Spleen (tissue), 11 donors: ENCODE data around the gene S100A1. TPM values are rescaled to one million over a fixed set of nuclear protein-coding genes. Genes with fewer than 3 reads are reported as not detected.

Experiments
- DNase-seq: peaks from one replicate; pipeline ENCODE4 v3.0.0-alpha.2; 2020
- H3K27ac ChIP-seq, 8 donors: fragments of 200-600 bp; sonication (generic) in 7 of 8; 1 replicate in 4 of 8; 2 replicates in 4 of 8; pipeline versions ENCODE4 v1.5.0 to v1.8.0; 2016 to 2021; ENCODE audit warnings: inconsistent platforms in 4 of 8, mild to moderate bottlenecking in 4 of 8, moderate library complexity in 1 of 8
- H3K27me3 ChIP-seq, 7 donors: fragments of 200-600 bp; sonication (generic) in 6 of 7; replicated peaks in 1 of 7; 1 replicate in 4 of 7; 2 replicates in 3 of 7; pipeline versions ENCODE4 v1.5.0 to v1.8.0; 2016 to 2021; ENCODE audit warnings: inconsistent platforms in 3 of 7, mild to moderate bottlenecking in 1 of 7
- H3K36me3 ChIP-seq, 6 donors: fragments of 200-600 bp; sonication (generic) in 5 of 6; 1 replicate in 4 of 6; 2 replicates in 2 of 6; pipeline versions ENCODE4 v1.5.0 to v1.8.0; 2016 to 2021; ENCODE audit warnings: inconsistent platforms in 2 of 6
- H3K4me1 ChIP-seq, 6 donors: fragments of 200-600 bp; sonication (generic) in 5 of 6; 1 replicate in 3 of 6; 2 replicates in 3 of 6; pipeline versions ENCODE4 v1.5.0 to v1.8.0; 2016 to 2021; ENCODE audit warnings: inconsistent platforms in 3 of 6
- H3K4me3 ChIP-seq, 8 donors: fragments of 200-600 bp; sonication (generic) in 7 of 8; 1 replicate in 4 of 8; 2 replicates in 4 of 8; pipeline versions ENCODE4 v1.5.0 to v1.8.0; 2016 to 2021; ENCODE audit warnings: inconsistent platforms in 4 of 8, mild to moderate bottlenecking in 4 of 8, moderate library complexity in 2 of 8
- H3K9me3 ChIP-seq, 8 donors: fragments of 200-600 bp; sonication (generic) in 7 of 8; 1 replicate in 4 of 8; 2 replicates in 4 of 8; pipeline versions ENCODE4 v1.5.0 to v1.8.0; 2016 to 2021; ENCODE audit warnings: inconsistent platforms in 4 of 8
- CTCF ChIP-seq, 11 experiments: fragments of 200-600 bp in 7 of 11; fragments of 450-650 bp in 4 of 11; sonication (generic) in 4 of 11; IDR thresholded peaks in 8 of 11; conservative IDR thresholded peaks in 3 of 11; 1 replicate in 7 of 11; 2 replicates in 4 of 11; pipeline versions ENCODE4 v1.4.0 to v1.8.0; 2016 to 2021; ENCODE audit warnings: antibody characterized with exemption in 11 of 11, inconsistent platforms in 4 of 11, mild to moderate bottlenecking in 1 of 11
- POLR2A ChIP-seq, 3 donors: fragments of 450-650 bp; IDR thresholded peaks; one replicate each; pipeline ENCODE4 v1.5.1; 2017; ENCODE audit warnings: antibody characterized with exemption in 3 of 3, mild to moderate bottlenecking in 1 of 3
- POLR2AphosphoS5 ChIP-seq, 3 donors: sonication (generic); formaldehyde crosslinking; IDR thresholded peaks; one replicate each; pipeline ENCODE4 v1.5.1; 2017; ENCODE audit warnings: antibody characterized with exemption in 3 of 3
- WGBS, 5 donors: extraction: QIAGEN DNeasy Blood & Tissue Kit in 3 of 5; methylation state at CpG; one replicate each; pipeline versions ENCODE4 v1.1.5 to v1.1.7; 2013 to 2018; 5-methylcytosine and 5-hydroxymethylcytosine counted together
- intact Hi-C: fragments of 100-400 bp; cut with DNase I; formaldehyde crosslinking; loops from one replicate; pipeline ENCODE4 v1.15.0; 2023; ENCODE audit warnings: low total_unique reads
- polyA plus RNA-seq, 3 donors: library from polyadenylated mRNA; stranded (reverse); fragments of 200-250 nt; gene quantifications; one replicate each; pipeline ENCODE4 v1.2.1, GENCODE V29; 2013
- total RNA-seq, 7 donors: library from RNA; depleted of rRNA in 3 of 7; stranded (reverse); fragments of >200 nt in 3 of 7; fragmentation: NEBNext Ultra II Directional in 4 of 7; extraction: Animal tissue kit (Norgen Biotek cat#: 25700) in 4 of 7; gene quantifications; one replicate each; pipeline versions ENCODE4 v1.1.0 to v1.2.1, GENCODE V29; 2016 to 2021
- donor health status: healthy with polysubstance abuse.
- donor health status: DM: no; HTN: no; CAD: no; lungs with moderate emphysema.
- donor health status: DM: no; HTN: no; CAD: no.
- donor health status: Bipolar disorder and iron deficiency.
- donor health status: healthy.
- donor health status: DM: no; HTN: no; CAD: no.
- donor health status: DM: yes; HTN: yes; CAD: no.

Gene S100A1
- total and polyA plus RNA-seq, 10 donors: 1.7 to 39.7 (median 5.4) TPM; not detected in 6

GRCh38 chr1:153610334-153610733 is 17.9 kb upstream of the S100A1 start:
- Histone ChIP-seq H3K36me3 (peaks cover 0 to 24% (median 0%) of the 10 kb centered on the region in 6 donors), H3K9me3 (no peaks in the 10 kb centered on the region), H3K27me3 (no peaks in the 10 kb centered on the region), H3K4me1 (peaks cover 5 to 78% (median 36%) of the 10 kb centered on the region in 6 donors), H3K4me3 (peak overlapping the region in 2 of 8 donors; percentile 43 to 62), H3K27ac (peak overlapping the region; percentile 48 to 95 (median 88))
- TF ChIP-seq POLR2AphosphoS5 (IDR thresholded peaks at IDR 0.05): no peak
- TF ChIP-seq CTCF (IDR thresholded peaks at IDR 0.05 in 8 of 11, conservative IDR thresholded peaks at IDR 0.05 in 3 of 11): no peak
- no peak for TF ChIP-seq POLR2A (IDR thresholded peaks at IDR 0.05)
- WGBS, 5 donors: 38 to 66% (median 53%) methylated on average over 4 of the region's 4 CpGs
- intact Hi-C loops: no loop called here
- DNase-seq: peak; percentile 52

DNA sequence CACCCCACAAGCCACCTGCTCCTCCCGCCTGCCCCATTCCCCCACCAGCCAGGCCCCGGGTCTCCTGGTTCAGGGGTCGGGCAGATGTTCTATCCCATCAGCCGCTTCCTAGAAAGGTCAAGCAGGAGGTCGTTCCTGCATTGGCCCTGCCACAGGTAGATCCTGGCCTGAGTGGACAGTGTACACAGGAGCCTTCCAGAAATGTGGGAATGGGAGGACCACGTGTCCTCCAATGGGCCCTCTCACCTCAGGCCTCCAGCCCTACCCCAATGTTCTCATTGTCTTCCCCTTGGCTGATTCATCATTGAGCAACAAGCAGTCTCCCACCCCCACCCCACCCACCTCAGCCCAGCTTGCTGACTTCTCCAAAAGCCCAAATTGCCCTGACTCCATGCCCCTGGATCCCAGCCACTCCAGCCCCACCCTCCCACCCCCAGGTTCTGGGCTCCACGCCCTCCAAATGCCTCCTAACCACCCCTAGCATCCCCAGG is 17.4 kb upstream of the S100A1 start:
- Histone ChIP-seq H3K36me3 (peaks cover 0 to 19% (median 0%) of the 10 kb centered on the region in 6 donors), H3K4me3 (peak overlapping the region in 4 of 8 donors; percentile 19 to 62 (median 40)), H3K27ac (peak overlapping the region; percentile 48 to 95 (median 88)), H3K4me1 (peaks cover 5 to 81% (median 37%) of the 10 kb centered on the region in 6 donors), H3K9me3 (no peaks in the 10 kb centered on the region), H3K27me3 (no peaks in the 10 kb centered on the region)
- 77 to 84% (median 81%) methylated on average over 7 of the region's 7 CpGs for whole genome bisulfite sequencing, 5 donors
- TF ChIP-seq POLR2A (IDR thresholded peaks at IDR 0.05): no peak
- TF ChIP-seq POLR2AphosphoS5 (IDR thresholded peaks at IDR 0.05): no peak
- TF ChIP-seq CTCF (IDR thresholded peaks at IDR 0.05 in 8 of 11, conservative IDR thresholded peaks at IDR 0.05 in 3 of 11): no peak
- intact Hi-C loops: no loop called here
- DNase-seq: no peak

DNA sequence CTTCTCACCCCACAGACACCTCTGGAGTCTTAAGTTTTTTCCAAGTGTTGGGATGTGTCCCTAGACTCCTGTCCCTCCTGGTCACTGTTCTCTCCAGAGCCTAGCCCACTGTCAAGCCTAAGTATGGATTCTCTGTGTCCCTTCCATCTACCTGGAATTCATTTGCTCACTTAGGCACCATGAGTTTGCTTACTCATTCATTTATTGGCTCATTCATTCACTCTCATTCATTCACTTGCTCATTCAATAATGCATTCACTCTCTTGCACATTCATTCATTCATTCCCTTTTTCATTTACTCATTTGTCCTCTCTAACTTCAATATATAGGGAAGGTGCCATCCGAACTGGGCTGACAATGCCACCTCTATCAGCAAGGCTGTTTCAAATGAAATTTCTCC is 16.9 kb upstream of the S100A1 start:
- Histone ChIP-seq H3K36me3 (peaks cover 0 to 14% (median 0%) of the 10 kb centered on the region in 6 donors), H3K4me1 (peaks cover 7 to 81% (median 42%) of the 10 kb centered on the region in 6 donors), H3K27ac (peak overlapping the region in 5 of 8 donors; percentile 10 to 95 (median 88)), H3K27me3 (no peaks in the 10 kb centered on the region), H3K9me3 (no peaks in the 10 kb centered on the region), H3K4me3 (peak overlapping the region in 5 of 8 donors; percentile 19 to 62 (median 36))
- DNase-seq: no peak
- WGBS, 5 donors: 71 to 85% (median 78%) methylated on average over 1 of the region's 1 CpG
- TF ChIP-seq POLR2A (IDR thresholded peaks at IDR 0.05) (no peak), CTCF (IDR thresholded peaks at IDR 0.05 in 8 of 11, conservative IDR thresholded peaks at IDR 0.05 in 3 of 11) (no peak), POLR2AphosphoS5 (IDR thresholded peaks at IDR 0.05) (no peak)
- intact Hi-C loops: no loop called here

- WGBS, 5 donors: 64 to 88% (median 82%) methylated on average over 11 of the region's 11 CpGs
- Histone ChIP-seq H3K36me3 (peaks cover 0 to 5% (median 0%) of the 10 kb centered on the region in 6 donors), H3K27ac (peak overlapping the region in 7 of 8 donors; percentile 61 to 95 (median 76)), H3K9me3 (no peaks in the 10 kb centered on the region), H3K4me3 (peak overlapping the region in 6 of 8 donors; percentile 23 to 62 (median 32)), H3K4me1 (peaks cover 11 to 81% (median 43%) of the 10 kb centered on the region in 6 donors), H3K27me3 (no peaks in the 10 kb centered on the region)
- intact Hi-C loops: no loop called here
- peak; percentile 57 for DNase-seq
- TF ChIP-seq CTCF (IDR thresholded peaks at IDR 0.05 in 8 of 11, conservative IDR thresholded peaks at IDR 0.05 in 3 of 11) (no peak), POLR2AphosphoS5 (IDR thresholded peaks at IDR 0.05) (no peak), POLR2A (IDR thresholded peaks at IDR 0.05) (no peak)
Measured at GRCh38 chr1:153612111-153612754, 16.0 kb upstream of the S100A1 start.
